Mammary epithelial cell (primary cell): Measurements from ENCODE around the gene SCGB3A2.

Experiments used
- EZH2 ChIP-seq: IDR thresholded peaks from 2 replicates; pipeline ENCODE4 v1.6.1; 2012; ENCODE audit warnings: low read length, inconsistent platforms, borderline replicate concordance
- TF ChIP-seq, protein P1 (sequence below), 2 donors: IDR thresholded peaks in 1 of 2; conservative IDR thresholded peaks in 1 of 2; 2 replicates each; pipeline ENCODE4 v1.5.1; 2011 to 2012; ENCODE audit warnings: inconsistent platforms in 2 of 2, low read length in 2 of 2, mild to moderate bottlenecking in 2 of 2, control low read depth in 1 of 2, low read depth in 1 of 2; ENCODE audit not compliant: insufficient read depth in 1 of 2; ENCODE audit errors: extremely low read depth in 1 of 2

- TF ChIP-seq, protein P1, sequence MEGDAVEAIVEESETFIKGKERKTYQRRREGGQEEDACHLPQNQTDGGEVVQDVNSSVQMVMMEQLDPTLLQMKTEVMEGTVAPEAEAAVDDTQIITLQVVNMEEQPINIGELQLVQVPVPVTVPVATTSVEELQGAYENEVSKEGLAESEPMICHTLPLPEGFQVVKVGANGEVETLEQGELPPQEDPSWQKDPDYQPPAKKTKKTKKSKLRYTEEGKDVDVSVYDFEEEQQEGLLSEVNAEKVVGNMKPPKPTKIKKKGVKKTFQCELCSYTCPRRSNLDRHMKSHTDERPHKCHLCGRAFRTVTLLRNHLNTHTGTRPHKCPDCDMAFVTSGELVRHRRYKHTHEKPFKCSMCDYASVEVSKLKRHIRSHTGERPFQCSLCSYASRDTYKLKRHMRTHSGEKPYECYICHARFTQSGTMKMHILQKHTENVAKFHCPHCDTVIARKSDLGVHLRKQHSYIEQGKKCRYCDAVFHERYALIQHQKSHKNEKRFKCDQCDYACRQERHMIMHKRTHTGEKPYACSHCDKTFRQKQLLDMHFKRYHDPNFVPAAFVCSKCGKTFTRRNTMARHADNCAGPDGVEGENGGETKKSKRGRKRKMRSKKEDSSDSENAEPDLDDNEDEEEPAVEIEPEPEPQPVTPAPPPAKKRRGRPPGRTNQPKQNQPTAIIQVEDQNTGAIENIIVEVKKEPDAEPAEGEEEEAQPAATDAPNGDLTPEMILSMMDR (conservative IDR thresholded peaks at IDR 0.05 in 1 of 2, IDR thresholded peaks at IDR 0.05 in 1 of 2; ENCODE audit: extremely low read depth in 1 of 2, insufficient read depth in 1 of 2, low read depth in 1 of 2, low read length in 2 of 2), result no peak
- no peak for TF ChIP-seq EZH2
These were observed 29.3 kb upstream of the SCGB3A2 start for GRCh38 chr5:147849226-147849625.
